LoVo (cell line): ENCODE measurements around the gene WDR74.
A peak's percentile ranks its signal among the peaks of the same experiment; 100 is the strongest.
"Not testable (repeated sequence)": the region's sequence is repeated elsewhere in the genome, so short reads cannot be mapped to it uniquely, and the experiment has no call there.

Experiments
- DNase-seq: peaks from one replicate; pipeline ENCODE4 v3.0.0-alpha.2; 2016; ENCODE audit warnings: low spot score

Gene WDR74

GRCh38 chr11:62859281-62859703 lies 19.9 kb upstream of the WDR74 start:
- not testable (repeated sequence) for DNase-seq

DNA sequence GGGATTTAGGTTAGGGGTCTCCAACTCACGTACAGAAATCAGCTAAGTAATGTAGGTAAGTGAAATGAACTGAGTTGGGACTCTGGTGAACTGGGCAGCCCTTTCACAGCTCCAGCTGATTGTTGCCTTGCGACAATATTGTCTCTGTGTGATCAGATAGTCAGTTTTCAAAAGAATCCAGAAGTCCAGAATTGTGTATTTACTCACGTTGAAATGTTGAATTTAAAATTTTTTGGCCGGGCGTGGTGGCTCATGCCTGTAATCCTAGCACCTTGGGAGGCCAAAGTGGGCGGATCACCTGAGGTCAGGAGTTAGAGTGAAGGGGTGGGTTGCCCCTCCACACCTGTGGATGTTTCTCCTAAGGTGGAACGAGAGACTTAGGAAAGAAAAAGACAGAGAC lies 18.8 kb upstream of the WDR74 start:
- DNase-seq = no peak

DNA sequence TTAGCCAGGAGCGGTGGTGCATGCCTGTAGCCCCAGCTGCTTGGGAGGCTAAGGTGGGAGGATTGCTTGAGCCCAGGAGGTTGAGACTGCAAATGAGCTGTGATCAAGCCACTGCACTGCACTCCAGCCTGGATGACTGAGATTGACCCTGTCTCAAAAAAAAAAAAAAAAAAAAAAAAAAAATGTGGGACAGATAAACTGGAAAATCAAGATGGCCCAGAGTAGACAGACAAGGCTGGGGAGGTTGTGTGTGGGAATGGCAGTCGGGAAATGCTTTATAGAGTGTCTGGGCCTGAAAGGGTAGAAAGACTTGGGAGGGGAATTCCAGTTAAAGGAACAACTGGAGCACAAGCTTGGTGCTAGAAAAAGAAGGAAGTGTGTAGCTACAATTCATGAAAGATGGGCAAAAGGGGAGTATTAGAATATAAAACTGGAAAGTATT lies 18.2 kb upstream of the WDR74 start:
- DNase-seq = no peak

DNA sequence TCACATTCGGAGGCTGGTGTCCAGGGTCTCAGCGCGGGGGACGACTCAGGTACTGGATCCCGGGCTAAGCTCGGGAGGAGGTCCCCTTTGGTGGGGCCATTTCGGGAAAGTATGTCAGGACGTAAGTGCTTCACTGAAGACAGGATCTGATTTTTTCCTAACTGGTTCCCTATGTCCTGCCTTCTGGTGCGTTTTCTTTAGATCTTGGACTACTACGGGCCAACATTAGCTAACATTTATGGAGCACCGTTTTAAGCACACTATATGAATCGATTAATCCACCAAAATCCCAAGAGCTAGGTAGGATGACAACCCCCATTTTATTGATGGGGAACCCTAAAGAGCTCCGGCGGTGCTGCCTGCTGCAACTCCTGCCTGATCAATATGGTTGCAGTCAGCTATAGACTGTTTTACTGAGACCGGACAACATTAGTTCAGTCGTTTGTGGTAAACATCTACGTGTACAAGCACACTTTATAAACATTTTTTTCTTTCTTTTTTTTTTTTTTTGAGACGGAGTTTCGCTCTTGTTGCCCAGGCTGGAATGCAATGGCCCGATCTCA lies 17.0 kb upstream of the WDR74 start:
- no peak for DNase-seq

DNA sequence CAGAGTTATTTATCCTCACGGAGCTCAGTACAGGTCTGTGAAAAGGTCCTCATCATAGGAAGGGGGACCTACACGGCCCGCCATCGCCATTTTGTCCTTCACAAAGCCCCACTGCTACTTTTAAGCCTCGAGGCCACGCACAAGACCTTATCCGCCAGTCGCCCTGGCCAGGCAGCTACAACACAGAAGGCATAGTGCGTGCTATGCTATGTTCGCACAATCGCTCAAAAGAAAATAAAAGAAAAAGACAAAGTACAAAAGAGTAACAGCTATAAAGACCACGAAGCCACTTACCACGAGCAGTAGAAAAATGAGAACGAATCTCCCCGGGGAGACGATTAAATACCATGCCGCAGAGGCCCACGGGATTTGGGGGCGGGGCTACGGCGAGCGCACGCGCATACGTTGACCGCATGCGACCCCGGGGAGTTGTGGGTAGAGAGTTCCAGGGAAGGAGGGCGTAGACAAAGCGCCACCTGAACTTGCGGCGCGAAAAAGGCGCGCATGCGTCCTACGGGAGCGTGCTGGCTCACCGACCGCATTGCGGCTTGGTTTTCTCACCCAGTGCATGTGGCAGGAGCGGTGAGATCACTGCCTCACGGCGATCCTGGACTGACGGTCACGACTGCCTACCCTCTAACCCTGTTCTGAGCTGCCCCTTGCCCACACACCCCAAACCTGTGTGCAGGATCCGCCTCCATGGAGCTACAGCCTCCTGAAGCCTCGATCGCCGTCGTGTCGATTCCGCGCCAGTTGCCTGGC lies 16.4 kb upstream of the WDR74 start:
- DNase-seq = peak; percentile 99

DNA sequence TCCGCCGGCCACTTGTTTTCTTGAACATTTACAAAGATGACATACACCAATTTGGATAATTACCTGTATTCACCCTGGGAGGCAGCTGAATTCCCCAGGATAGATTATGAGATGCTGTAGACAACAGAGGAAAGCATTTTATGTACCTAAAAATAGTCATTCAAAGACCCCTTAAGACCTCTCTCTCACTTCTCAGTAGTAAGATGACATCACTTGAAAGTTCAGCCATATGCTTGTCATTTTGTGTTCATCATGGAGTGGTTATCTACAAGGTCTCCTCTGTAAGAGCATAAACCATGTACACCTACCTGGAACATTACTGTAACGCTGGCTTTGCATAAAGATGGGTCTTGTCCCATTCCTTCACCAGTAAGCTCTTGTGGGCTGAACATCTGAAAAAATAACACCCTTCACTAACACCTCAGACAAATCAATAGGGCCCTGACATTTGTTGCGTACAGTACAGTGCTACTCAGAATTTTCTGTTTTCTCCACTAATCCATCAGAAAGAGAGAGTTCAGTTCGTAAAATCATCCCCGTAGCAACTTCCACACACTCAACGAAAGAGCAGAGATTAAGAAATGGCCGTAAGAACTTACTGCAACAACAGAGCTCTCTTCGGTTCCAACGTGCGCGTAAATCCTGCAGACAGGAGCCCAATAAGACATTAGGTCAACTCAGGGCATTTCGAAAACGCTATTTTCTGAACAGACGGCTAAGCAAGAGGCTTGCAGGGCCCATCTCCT lies 15.6 kb upstream of the WDR74 start:
- no peak for DNase-seq

GRCh38 chr11:62854013-62854824 lies 14.8 kb upstream of the WDR74 start:
- DNase-seq = no peak

DNA sequence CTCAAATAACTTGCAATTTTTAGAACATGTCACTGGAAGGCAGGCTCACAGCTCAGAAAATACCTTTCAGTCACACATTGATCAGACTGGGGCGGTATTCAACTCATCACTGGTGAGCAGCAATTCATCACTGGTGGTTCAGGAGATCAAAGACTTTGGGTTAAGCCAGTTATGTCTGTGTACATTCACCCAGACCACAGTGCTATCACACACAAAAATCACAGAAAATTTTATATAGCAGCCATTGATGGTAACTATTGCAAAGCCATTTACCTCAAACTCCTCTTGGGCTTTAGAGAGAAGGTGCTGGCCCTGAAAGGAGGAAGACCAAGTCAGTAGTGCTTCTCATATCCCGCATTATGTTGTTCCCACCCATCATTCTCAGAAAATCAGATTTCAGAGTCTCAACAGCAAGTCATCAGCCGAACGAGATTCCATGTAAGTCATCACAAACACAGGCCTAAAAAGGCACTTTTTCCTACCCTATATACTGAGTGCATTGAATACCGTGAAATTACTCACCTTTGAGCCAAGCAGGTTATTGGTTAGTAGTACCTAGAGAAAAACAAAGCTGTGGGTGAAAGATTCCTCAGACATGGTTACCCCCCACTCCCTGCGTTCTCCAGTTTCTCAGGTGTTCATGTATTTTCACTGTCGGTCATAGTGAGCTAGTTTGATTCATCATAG lies 14.0 kb upstream of the WDR74 start:
- DNase-seq = no peak

- no peak for DNase-seq
These were observed 13.3 kb upstream of the WDR74 start for GRCh38 chr11:62852523-62853188.

DNA sequence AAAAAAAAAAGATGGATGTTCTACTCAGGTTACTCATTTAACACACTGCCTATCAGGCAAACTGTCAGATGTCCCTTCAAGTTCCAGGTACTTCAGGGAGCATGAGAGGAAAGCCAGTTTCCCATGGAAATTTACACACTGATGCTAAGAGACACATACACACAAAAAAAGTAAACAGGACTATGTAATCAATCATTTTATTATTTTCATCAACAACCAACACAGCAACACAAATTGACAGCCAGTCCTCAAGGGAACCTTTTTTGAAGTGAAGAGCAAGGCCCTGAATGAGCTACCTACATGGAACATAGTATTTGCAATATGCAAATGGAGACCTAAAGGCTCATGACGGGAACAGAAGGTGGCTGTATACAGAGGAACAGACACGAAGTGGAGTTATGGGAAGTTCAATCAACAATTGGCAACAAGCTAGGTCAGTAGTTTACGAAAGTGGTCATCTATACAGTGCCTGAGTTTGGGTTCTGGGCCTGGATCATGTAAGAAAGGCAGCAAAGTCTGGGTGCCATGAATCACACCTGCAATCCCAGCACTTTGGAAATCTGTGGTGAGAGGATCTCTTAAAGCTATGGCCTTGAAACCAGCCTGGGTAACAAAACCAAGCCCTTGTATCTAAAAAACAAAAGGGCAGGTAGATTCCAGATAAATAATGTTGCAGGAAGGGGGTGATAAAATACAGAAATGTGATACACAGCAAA lies 12.6 kb upstream of the WDR74 start:
- DNase-seq = no peak

DNA sequence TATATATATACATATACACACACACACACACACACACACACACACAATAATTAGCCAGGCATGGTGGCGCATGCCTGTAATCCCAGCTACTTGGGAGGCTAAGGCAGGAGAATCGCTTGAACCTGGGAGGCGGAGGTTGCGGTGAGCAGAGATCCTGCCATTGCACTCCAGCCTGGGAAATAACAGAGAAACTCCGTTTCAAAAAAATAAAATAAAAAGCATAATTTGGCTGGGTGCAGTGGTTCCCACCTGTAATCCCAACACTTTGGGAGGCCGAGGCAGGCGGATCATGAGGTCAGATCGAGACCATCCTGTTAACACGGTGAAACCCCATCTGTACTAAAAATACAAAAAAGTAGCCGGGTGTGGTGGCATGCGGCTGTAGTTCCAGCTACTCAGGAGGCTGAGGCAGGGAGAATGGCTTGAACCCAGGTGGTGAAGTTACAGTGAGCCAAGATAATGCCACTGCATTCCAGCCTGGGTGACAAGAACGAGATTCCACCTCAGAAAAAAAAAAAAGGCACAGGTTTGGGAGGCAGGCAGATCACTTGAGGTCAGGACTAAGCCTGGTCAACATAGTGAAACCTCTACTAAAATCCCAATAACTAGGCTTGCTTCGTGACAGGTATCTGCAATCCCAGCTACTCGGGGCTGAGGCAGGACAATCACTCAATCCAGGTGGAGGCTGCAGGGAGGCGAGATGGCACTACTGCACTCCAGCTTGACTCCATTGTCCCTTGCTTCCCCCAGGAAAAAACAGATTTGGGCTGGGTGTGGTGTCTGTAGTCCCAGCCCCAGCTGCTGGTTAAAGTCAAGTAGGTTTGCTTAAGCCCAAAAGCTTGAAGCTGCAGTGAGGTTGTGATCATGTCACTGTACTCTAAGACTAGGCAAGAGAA lies 11.8 kb upstream of the WDR74 start:
- DNase-seq = peak; percentile 57

GRCh38 chr11:62847767-62848314 lies 8.5 kb upstream of the WDR74 start:
- no peak for DNase-seq

- no peak for DNase-seq
These were observed 6.8 kb upstream of the WDR74 start for GRCh38 chr11:62846177-62846576.

DNA sequence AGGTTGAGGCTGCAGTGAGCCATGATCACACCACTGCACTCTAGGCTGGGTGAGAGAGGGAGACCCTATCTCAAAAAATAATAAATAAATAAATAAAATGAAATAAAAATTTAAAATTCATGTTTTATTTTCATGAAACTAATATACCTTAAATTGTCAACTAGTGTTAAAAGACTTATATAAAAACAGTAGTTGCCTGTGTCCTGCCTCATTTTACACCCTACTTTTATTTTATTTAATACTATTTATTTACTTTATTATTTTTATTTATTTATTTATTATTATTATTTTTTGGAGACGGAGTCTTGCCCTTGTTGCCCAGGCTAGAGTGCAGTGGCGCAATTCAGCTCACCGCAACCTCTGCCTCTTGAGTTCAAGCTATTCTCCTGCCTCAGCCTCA lies 4.8 kb upstream of the WDR74 start:
- DNase-seq = no peak

- no peak for DNase-seq
These were observed 4.1 kb upstream of the WDR74 start for GRCh38 chr11:62843466-62843865.

GRCh38 chr11:62842891-62843290 lies 3.5 kb upstream of the WDR74 start:
- DNase-seq = not testable (repeated sequence)

DNA sequence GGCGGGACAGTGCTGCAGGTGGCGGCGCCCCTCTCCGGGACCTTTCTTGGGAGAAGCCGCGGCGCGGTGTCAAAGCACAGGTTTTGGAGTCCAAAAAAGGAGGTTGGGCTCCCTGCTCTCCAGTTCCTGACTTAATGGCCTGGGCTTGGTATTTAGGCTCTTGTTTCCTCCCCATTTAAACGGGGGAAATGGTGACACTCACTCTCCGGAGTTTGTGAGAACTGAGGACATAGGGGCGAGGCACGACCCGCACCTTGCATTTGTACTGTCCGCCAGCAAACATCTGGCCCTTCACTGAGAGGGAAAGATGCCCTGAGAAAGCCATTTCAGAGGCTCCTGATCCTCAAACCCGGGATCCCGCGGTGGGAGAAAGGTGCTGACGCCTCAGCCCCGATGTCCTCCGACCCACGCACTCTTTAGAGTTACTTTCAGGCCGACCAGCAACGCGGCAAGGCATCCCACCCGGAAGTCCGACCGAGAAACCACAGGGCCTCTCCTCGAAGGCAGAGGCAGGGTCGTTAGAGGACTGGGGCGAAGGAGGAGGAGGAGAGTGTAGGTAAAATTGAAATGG lies 2.9 kb upstream of the WDR74 start:
- DNase-seq = no peak

- DNase-seq = peak; percentile 95
These were observed 2.2 kb upstream of the WDR74 start for GRCh38 chr11:62841361-62842170.
